NOMO-1 treated with DMSO at 0.1 percent for 48 hours (cell line): ENCODE measurements around the gene SPATS2L.

Source experiments
- DNase-seq: peaks from one replicate; lab custom pipeline; 2025; ENCODE audit not compliant: unreplicated experiment; lab: John Stamatoyannopoulos, UW

The SPATS2L gene

GRCh38 chr2:200348897-200349563 is 42.5 kb downstream of the SPATS2L start:
- no peak for DNase-seq

DNA sequence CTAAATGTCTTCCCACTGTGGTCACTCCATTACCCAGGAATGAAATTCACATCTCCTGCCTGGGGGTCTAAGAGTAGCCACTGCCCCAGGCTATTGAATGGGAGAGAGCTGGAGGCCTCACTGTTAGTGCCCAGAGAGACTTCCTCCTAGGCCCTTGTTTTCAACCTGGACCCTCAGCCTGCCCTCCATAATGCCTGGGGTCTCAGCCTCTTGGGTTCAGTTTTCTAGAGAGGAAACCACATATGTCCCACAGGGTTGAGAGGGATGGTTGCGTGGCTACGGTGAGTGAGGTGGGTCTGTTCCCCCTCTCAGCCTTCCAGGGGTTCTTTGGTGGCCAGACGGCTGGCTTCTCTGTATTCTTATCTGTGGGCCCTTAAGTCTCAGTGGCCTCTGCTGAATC is 43.4 kb downstream of the SPATS2L start:
- no peak for DNase-seq

DNA sequence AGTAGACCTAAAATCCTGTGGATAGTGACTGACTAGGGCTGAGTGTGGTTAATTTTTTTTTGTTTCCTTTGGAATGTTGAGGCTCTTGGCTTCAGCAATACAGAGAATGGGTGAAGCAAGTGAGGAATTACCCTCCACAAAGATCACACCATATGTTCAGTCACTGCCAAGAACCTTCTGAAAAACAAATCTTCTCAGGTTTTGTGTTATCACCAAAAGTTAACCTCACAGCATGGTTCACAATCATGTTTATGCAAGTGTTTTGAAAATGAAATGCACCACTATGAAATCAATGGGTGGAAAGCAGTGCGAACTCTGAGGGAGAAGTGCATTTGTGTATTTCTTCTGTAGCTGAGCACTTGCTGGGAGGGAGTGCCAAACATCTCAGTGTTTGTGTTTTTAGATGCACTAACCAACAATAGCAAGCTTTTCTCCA is 44.4 kb downstream of the SPATS2L start:
- DNase-seq: no peak

DNA sequence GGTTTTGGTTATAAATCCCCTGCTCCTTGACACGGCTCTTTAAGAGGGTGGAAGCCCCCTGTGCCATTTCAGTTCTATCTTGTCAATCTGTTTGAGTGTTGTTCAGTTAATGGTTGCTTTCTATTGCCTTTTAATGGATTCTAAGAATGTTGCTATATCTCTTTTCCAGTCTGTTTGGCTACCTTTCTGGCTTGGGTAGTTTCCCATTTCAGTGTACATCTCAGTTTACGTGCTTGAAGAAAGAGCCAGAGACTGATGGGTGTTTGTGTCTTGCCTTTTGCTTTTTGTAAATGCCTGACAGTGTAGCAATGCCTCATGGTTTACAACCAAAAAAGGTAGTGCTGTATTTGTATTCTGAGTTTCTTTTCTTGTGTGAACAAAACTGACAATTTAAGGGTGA is 45.3 kb downstream of the SPATS2L start:
- no peak for DNase-seq

GRCh38 chr2:200352636-200353035 is 46.1 kb downstream of the SPATS2L start:
- DNase-seq: no peak

DNA sequence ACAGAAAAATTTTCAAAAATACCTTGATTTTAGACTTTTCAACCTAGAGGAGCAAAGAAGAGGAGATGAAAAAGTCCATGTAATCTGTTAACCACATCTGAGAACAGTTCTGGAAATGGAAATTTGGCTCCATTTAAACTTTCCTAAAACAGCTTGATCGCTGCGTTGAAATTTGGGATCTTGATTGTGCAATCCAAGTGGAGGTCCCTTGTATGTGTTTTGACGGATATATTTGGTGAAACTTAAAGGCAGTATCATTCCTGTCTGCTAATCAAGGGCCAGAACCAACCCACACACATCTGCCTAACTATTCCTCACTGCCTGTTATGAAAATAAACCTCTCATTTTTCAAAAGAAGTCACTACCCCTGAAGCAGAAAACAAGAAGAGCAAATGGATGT is 46.6 kb downstream of the SPATS2L start:
- DNase-seq: no peak

DNA sequence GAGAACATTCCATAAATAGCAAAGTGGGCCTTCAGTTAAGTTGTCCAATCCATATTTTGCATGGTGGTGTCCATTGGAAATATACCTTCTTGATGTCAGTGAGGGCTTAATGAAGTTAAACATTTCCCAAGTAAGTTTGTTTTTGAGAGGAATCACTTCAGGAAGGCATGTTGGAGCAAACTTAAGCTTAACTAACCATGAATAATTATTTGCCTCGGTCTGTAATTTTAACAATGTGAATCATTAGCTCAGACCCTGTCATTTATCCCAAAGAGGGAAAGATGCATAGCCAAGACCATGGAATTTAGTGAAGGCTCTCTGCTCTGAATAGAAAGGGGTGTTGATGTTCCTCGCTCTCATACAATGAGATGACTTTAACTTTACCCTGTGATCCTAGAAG is 47.4 kb downstream of the SPATS2L start:
- no peak for DNase-seq

GRCh38 chr2:200354833-200355751 is 48.6 kb downstream of the SPATS2L start:
- DNase-seq: no peak

DNA sequence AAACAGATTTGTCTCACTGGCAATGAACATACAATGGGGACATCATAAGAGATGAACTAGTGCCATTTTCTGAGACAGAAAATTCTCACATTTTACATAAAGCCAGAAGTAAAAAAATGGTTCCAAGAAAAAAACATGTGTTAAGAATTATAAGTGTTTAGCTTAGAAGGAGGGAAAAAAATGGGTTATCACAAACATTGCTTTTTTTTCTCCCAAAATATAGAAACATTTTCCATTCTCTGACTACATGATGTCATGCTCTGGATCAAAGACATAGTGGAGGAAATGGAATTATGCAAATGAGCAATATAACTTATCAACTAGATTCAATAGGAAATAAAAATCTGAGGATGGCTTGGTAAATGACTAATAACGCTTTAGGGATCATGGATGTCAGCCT is 49.8 kb downstream of the SPATS2L start:
- DNase-seq: no peak

- no peak for DNase-seq
Observed at GRCh38 chr2:200356857-200357384, 50.4 kb downstream of the SPATS2L start.

GRCh38 chr2:200357845-200358244 is 51.4 kb downstream of the SPATS2L start:
- DNase-seq: no peak

DNA sequence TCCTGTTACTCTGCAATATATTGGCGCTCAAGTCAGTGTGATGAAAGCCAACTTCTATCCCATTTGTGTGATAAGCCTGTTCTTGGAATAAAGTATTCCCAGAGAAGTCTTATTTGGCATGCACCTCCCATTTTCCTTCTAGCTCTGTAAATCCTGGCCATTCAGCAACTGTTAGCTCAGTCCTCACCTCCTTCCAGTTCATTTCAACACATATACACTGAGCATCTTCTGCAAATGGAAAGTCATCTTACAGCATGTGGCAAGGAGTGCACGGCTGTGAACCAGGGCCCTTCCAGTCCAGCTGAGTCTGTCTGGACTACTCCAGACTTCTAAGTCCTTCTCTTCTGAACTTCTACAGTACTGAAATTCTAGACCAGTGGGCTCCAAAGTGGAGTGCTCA is 53.1 kb downstream of the SPATS2L start:
- DNase-seq: no peak

- DNase-seq: no peak
Observed at GRCh38 chr2:200360364-200360763, 53.9 kb downstream of the SPATS2L start.

GRCh38 chr2:200362202-200362917 is 55.9 kb downstream of the SPATS2L start:
- DNase-seq: no peak

DNA sequence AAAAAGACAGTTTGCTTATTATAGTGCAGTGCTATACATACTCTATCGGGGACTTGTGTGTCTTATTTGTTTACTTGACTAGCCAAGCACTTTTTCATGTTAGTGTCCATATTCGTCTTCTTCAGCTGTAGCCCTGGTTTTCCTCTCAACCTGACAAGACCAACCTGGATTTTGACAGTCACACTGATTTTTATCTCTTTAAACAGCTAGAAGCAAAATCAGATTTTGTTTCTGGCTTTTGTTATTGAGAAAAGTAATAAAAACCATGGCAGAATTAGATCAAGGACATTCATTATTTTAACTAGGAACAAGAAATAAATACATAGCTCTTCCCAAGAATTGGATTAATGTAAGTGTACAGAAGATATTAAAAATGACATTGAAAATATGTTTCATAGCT is 56.8 kb downstream of the SPATS2L start:
- DNase-seq: no peak

DNA sequence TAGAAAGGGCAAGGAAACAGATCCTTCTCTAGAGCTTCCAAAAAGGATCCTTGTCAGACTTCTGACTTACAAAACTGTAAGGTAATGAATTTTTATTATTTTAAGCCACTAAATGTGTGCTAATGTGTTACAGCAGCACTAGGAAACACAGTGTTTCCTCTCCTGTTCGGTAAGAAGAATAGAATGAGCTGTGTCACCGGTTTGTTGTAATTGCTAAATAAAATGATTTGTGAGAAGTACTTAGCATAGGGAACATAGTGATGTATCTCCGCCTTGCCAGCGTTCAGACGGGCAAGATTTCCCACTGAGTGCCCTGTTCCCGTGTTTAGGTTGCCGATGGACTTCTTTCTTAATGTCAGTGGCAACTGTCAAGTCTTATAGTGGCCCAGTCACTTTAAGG is 57.6 kb downstream of the SPATS2L start:
- DNase-seq: no peak

DNA sequence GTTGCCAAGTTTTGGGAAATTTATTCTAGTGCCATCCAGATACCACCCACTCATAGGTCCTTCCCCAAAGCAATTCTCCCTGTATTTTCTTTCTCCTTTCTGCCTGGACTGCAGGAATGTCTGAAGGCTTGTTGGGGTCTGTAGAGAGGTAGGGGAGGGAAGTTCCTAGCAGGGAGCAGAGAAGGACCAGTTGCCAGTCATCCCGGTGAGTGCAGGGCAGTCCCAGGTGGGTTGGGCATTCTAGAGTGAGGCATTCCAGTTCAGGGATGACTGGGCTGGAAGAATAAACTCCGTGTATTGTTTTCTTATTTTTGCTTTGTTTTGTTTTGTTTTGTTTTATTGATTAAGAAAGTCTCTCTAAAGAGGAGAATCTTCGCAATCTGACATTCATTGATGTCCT is 58.1 kb downstream of the SPATS2L start:
- no peak for DNase-seq

DNA sequence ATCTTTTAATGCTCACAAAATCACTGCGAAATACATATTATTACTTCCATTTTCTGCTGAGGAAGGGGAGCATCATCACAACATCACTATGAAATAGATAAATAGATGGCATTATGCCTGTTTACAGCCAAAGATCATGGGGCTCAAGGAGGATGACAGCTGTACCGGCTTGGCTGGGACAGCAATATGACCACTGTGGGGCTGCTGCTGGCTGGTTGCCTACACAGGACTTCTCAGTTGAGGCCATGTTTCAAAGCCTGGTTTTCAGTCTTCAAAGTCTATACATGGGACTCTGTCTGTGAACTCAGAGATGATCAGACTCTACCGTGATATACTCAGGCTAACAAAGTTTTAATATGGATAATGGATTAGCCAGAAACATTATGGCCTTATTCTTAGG is 58.7 kb downstream of the SPATS2L start:
- DNase-seq: no peak

GRCh38 chr2:200367155-200367554 is 60.7 kb downstream of the SPATS2L start:
- peak; percentile 19 for DNase-seq

DNA sequence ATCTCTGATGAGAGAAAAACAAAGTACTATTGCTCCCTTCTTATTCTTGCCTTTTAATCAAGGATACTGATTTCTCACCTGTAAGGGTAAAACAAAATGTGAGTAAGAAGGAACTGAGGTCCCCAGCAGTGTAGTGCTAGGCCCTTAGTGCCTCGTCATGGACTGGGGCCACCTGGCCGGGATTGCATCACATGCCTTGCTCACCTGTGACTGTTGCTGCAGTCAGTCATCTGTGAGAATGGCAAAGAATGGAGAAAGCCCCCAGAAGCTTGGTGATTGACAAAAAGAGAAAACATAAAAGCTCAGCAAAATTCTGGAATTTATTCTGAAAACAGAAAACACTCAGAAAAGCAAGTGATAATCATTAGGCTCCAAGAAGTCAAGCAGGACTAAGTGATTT is 63.4 kb downstream of the SPATS2L start:
- no peak for DNase-seq

- no peak for DNase-seq
Observed at GRCh38 chr2:200373231-200373630, 66.7 kb downstream of the SPATS2L start.
